Measurements from ENCODE around the gene MIEF1. TPM values are rescaled to one million over a fixed set of nuclear protein-coding genes. Genes with fewer than 3 reads are reported as not detected.
A peak's percentile ranks its signal among the peaks of the same experiment; 100 is the strongest.
"Not testable (repeated sequence)": the region's sequence is repeated elsewhere in the genome, so short reads cannot be mapped to it uniquely, and the experiment has no call there.

MIEF1 gene
- total and polyA plus RNA-seq, 2 experiments from 2014 or later = 20.6 to 26.2 TPM

GRCh38 chr22:39520226-39521105 is 18.4 kb downstream of the MIEF1 start, which contains the start of gene ATF4:
Gene ATF4, plus strand, starts transcription at chr22:39520562. Its CDS starts 884 bp downstream, at chr22:39521446.
- peak within 1 kb of the TSS; percentile 96 for H3K27ac ChIP-seq
- WGBS, 2 experiments (ENCODE audit: low coverage in 1 of 2, low lambda C conversion rate in 2 of 2, missing lambda C conversion rate in 2 of 2) = 0 to 1% methylated on average over 51 to 75 of the region's 86 CpGs
- no peaks in the 10 kb centered on the region for H3K9me2 ChIP-seq (ENCODE audit: insufficient read depth)
- H3K4me2 ChIP-seq (ENCODE audit: unreplicated experiment) = peak within 1 kb of the TSS; percentile 99
- peaks cover 14% of the 10 kb centered on the region; the same call in 1 of the 2 replicates for H4K20me1 ChIP-seq (ENCODE audit: insufficient read depth)
- peaks cover 69% of the 10 kb centered on the region for H3F3A ChIP-seq (ENCODE audit: insufficient read depth)
- peaks cover 20% of the 10 kb centered on the region for H3K4me1 ChIP-seq (ENCODE audit: insufficient read depth)
- peak; percentile 92 for DNase-seq
- no peaks in the 10 kb centered on the region for H3K27me3 ChIP-seq (replicated peaks; ENCODE audit: insufficient read depth)
- peaks cover 66% of the 10 kb centered on the region for H3K79me2 ChIP-seq (ENCODE audit: insufficient read depth)
- H3K9ac ChIP-seq = peak within 1 kb of the TSS; percentile 99
- peak within 1 kb of the TSS; percentile 84 for H2AFZ ChIP-seq
- H3K4me3 ChIP-seq = peak within 1 kb of the TSS; percentile 86
- in situ Hi-C loops (cut with MboI) = no loop called here
- TF ChIP-seq EZH2phosphoT487 (IDR thresholded peaks at IDR 0.05; ENCODE audit: insufficient read depth, low read depth) (no peak), EZH2 (IDR thresholded peaks at IDR 0.05; ENCODE audit: insufficient read depth, poor library complexity, severe bottlenecking) (no peak)
- H3K9me3 ChIP-seq (ENCODE audit: low read depth) = no peaks in the 10 kb centered on the region
- peaks cover 25% of the 10 kb centered on the region for H3K36me3 ChIP-seq (ENCODE audit: low read depth)

- peaks cover 75% of the 10 kb centered on the region for H3F3A ChIP-seq (ENCODE audit: insufficient read depth)
- H3K9me2 ChIP-seq (ENCODE audit: insufficient read depth); H3K9me3 ChIP-seq (ENCODE audit: low read depth); H3K27me3 ChIP-seq (replicated peaks; ENCODE audit: insufficient read depth); H2AFZ ChIP-seq; DNase-seq; in situ Hi-C loops (cut with MboI): not testable (repeated sequence)
- peaks cover 17% of the 10 kb centered on the region for H3K36me3 ChIP-seq (ENCODE audit: low read depth)
- peak overlapping the region; percentile 86 for H3K4me3 ChIP-seq
- peaks cover 20% of the 10 kb centered on the region for H3K4me1 ChIP-seq (ENCODE audit: insufficient read depth)
- WGBS, 2 experiments (ENCODE audit: low coverage in 1 of 2, low lambda C conversion rate in 2 of 2, missing lambda C conversion rate in 2 of 2) = 1% methylated on average over 21 to 28 of the region's 28 CpGs
- H3K9ac ChIP-seq = peak overlapping the region; percentile 99
- peaks cover 57% of the 10 kb centered on the region for H3K79me2 ChIP-seq (ENCODE audit: insufficient read depth)
- H3K27ac ChIP-seq = peak overlapping the region; percentile 96
- H3K4me2 ChIP-seq (ENCODE audit: unreplicated experiment) = peak overlapping the region; percentile 99
- peaks cover 14% of the 10 kb centered on the region; the same call in 1 of the 2 replicates for H4K20me1 ChIP-seq (ENCODE audit: insufficient read depth)
Measured at GRCh38 chr22:39521106-39521885, 19.2 kb downstream of the MIEF1 start.

- WGBS, 2 experiments (ENCODE audit: low coverage in 1 of 2, low lambda C conversion rate in 2 of 2, missing lambda C conversion rate in 2 of 2) = 0 to 1% methylated on average over 4 to 5 of the region's 5 CpGs
- H2AFZ ChIP-seq; in situ Hi-C loops (cut with MboI); DNase-seq; H3K27me3 ChIP-seq (replicated peaks; ENCODE audit: insufficient read depth); H3K9me3 ChIP-seq (ENCODE audit: low read depth); H3K9me2 ChIP-seq (ENCODE audit: insufficient read depth): not testable (repeated sequence)
- Histone ChIP-seq H3K9ac (peak overlapping the region; percentile 99), H3K36me3 (ENCODE audit: low read depth) (peaks cover 16% of the 10 kb centered on the region), H3K4me3 (peak overlapping the region; percentile 86), H3K79me2 (ENCODE audit: insufficient read depth) (peaks cover 49% of the 10 kb centered on the region), H3K4me2 (ENCODE audit: unreplicated experiment) (peak overlapping the region; percentile 99), H3K4me1 (ENCODE audit: insufficient read depth) (peaks cover 20% of the 10 kb centered on the region), H3K27ac (peak overlapping the region; percentile 96), H4K20me1 (ENCODE audit: insufficient read depth) (peaks cover 14% of the 10 kb centered on the region; the same call in 1 of the 2 replicates), H3F3A (ENCODE audit: insufficient read depth) (peaks cover 70% of the 10 kb centered on the region)
Measured at GRCh38 chr22:39522091-39522490, 20.0 kb downstream of the MIEF1 start.

GRCh38 chr22:39522567-39523300 is 20.6 kb downstream of the MIEF1 start:
- Histone ChIP-seq H3F3A (ENCODE audit: insufficient read depth) (peaks cover 64% of the 10 kb centered on the region), H2AFZ (no peak overlapping the region), H3K79me2 (ENCODE audit: insufficient read depth) (peaks cover 43% of the 10 kb centered on the region), H3K27ac (peak overlapping the region; percentile 96), H4K20me1 (ENCODE audit: insufficient read depth) (peaks cover 14% of the 10 kb centered on the region; the same call in 1 of the 2 replicates), H3K36me3 (ENCODE audit: low read depth) (peaks cover 16% of the 10 kb centered on the region), H3K9ac (peak overlapping the region; percentile 99), H3K4me2 (ENCODE audit: unreplicated experiment) (peak overlapping the region; percentile 99), H3K4me1 (ENCODE audit: insufficient read depth) (peaks cover 20% of the 10 kb centered on the region), H3K9me3 (ENCODE audit: low read depth) (no peaks in the 10 kb centered on the region), H3K4me3 (peak overlapping the region; percentile 86), H3K27me3 (replicated peaks; ENCODE audit: insufficient read depth) (no peaks in the 10 kb centered on the region), H3K9me2 (ENCODE audit: insufficient read depth) (no peaks in the 10 kb centered on the region)
- peak; percentile 92 for DNase-seq
- no peak for TF ChIP-seq EZH2 (IDR thresholded peaks at IDR 0.05; ENCODE audit: insufficient read depth, poor library complexity, severe bottlenecking)
- TF ChIP-seq EZH2phosphoT487 (IDR thresholded peaks at IDR 0.05; ENCODE audit: insufficient read depth, low read depth) = no peak
- 5% methylated on average over 14 of the region's 14 CpGs for WGBS, 2 experiments (ENCODE audit: low coverage in 1 of 2, low lambda C conversion rate in 2 of 2, missing lambda C conversion rate in 2 of 2)
- in situ Hi-C loops (cut with MboI) = no loop called here

Measured in GM23248 (cell line).